ENCODE results near the gene MYO3A.

DNA sequence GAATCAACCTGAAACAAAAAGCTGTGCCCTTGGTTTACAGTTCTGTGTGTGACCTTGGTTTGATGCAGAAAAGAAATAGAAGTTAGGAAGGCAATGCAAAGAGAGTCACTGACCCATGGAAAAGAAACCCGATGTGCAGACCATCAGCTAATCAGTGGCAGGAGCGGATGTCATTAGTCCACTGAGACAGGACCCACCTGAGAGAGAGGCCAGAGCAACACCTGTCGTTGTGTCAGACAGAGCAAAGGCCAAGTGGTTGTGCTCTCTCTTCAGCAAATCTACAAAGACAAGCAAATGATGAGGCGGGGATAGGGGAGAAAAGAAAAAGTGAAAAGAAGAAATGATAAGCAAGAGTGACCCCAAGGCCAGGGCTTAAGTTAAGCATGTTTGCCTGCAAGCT is 291.3 kb downstream of the MYO3A start:
- TF ChIP-seq, protein P1, sequence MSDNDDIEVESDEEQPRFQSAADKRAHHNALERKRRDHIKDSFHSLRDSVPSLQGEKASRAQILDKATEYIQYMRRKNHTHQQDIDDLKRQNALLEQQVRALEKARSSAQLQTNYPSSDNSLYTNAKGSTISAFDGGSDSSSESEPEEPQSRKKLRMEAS (IDR thresholded peaks at IDR 0.05) = no peak
- TF ChIP-seq, protein P2, sequence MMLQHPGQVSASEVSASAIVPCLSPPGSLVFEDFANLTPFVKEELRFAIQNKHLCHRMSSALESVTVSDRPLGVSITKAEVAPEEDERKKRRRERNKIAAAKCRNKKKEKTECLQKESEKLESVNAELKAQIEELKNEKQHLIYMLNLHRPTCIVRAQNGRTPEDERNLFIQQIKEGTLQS (IDR thresholded peaks at IDR 0.05) = no peak
- TF ChIP-seq, protein P3, sequence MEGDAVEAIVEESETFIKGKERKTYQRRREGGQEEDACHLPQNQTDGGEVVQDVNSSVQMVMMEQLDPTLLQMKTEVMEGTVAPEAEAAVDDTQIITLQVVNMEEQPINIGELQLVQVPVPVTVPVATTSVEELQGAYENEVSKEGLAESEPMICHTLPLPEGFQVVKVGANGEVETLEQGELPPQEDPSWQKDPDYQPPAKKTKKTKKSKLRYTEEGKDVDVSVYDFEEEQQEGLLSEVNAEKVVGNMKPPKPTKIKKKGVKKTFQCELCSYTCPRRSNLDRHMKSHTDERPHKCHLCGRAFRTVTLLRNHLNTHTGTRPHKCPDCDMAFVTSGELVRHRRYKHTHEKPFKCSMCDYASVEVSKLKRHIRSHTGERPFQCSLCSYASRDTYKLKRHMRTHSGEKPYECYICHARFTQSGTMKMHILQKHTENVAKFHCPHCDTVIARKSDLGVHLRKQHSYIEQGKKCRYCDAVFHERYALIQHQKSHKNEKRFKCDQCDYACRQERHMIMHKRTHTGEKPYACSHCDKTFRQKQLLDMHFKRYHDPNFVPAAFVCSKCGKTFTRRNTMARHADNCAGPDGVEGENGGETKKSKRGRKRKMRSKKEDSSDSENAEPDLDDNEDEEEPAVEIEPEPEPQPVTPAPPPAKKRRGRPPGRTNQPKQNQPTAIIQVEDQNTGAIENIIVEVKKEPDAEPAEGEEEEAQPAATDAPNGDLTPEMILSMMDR (IDR thresholded peaks at IDR 0.05 in 2 of 3, conservative IDR thresholded peaks at IDR 0.05 in 1 of 3; ENCODE audit: borderline replicate concordance in 1 of 3, insufficient read depth in 1 of 3, low read depth in 2 of 3, low read length in 2 of 3) = no peak

All from HCT116 (cell line).